ENCODE results near the gene KRTAP20-4.

The KRTAP20-4 gene

DNA sequence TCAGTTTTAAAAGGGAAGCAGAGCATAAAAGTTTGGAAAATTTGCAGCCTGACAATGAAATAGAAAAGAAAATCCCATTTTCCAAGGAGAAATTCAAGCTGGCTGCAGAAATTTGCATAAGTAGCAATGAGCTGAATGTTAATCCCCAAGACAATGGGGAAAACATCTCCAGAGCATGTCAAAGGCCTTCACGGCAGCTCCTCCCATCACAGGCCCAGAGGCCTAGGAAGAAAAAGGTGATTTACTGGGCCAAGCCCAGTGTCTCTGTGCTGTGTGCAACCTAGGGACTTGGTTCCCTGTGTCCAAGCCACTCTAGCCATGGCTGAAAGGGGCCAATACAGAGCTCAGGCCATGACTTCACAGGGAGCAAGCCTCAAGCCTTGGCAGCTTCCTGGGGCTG is 48.3 kb downstream of the KRTAP20-4 start:
- no peak for FAIRE-seq

Data from endometrium (tissue), 2 donors.